GM18520 (cell line): ENCODE data around the gene F13B.
"Not testable (repeated sequence)": the region's sequence is repeated elsewhere in the genome, so short reads cannot be mapped to it uniquely, and the experiment has no call there.

ENCODE experiments used
- ATAC-seq: cut with Tn5 transposase; IDR thresholded peaks from one replicate; pipeline ENCODE4 v1.9.1; 2021; ENCODE audit not compliant: unreplicated experiment

The F13B gene

DNA sequence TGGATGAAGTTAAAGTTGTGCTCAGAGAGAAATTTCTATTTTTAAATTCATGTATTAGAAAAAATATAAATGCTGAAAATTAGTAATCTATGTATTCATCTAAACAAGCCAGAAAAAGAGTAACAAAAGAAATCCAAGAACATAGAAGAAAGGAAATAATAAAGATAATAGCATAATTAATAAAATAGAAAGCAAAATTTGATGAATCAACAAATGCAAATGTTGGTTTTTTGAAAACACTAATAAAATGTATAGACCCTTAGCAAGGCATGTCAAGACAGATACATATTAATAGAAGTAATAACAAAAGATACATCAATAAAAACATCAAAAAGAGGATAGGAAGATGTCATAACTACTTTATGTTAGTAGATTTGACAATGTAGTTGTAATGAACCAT is 18.0 kb downstream of the F13B start:
- ATAC-seq = no peak

DNA sequence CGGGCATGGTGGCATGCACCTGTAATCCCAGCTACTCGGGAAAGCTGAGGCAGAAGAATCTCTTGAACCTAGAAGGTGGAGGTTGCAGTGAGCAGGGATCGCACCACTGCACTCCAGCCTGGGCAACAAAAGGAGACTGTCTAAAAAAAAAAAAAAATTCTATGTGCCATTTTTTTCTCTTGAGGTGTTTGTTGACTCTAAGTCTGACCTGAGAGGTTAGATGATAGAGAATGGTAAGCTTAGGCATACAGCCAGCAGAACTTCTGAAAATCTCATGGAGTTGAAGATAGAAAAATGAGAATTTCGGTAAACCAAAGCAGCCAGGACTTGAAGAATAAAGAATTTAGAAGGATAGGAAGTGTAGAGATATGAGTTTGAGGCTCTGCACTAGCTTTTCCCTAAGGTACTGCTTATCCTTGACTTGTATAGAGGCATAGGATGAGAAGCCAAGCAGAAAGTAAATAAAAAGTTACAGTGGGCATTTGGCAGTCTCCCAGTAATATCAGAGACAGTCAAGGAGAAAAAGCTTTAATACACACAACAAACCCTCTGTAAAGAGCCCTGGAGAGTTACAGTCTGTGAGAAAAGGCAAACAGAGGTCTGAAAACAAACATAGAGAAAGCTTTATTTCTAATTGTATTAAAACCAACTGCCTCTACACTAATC is 24.3 kb downstream of the F13B start:
- ATAC-seq = no peak

DNA sequence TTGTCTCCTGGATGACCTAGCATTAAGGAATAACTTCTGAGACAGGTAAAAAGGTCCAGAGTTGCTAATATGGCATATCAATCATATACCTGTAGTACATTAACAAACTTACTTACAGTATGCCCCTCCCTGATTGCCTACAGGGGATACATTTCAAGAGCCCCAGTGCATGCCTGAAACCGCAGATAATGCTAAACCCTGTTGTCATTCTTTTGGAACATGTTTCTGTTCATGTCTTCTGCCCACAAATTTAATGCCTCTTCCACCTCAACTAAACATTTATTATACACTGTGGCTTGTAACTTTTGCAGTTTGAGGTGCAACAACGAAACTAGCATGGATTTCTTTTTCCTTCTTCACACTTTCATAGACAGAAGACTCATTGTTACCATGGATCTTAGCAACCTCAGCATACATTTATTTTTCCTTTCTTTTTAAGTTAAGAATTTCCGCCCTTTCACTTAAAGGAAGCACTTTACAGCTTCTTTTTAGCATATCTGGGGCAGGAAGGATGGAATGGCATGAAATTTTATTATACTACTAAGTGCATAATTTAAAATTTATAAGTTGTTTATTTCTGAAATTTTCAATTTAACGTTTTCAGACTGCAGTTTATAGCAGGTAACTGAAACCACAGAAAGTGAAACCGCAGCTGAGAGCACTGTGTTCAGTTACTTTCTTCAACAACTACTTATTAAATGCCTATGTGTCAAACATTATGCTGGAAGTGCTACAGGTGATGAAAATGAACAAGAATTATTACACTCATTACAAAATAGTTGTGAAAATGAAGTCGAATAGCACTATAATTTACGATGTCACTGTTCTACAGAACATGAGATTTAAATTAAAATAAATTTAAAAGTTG is 25.3 kb downstream of the F13B start:
- no peak for ATAC-seq

- ATAC-seq = no peak
Observed at GRCh38 chr1:197036861-197037260, 30.2 kb downstream of the F13B start.

DNA sequence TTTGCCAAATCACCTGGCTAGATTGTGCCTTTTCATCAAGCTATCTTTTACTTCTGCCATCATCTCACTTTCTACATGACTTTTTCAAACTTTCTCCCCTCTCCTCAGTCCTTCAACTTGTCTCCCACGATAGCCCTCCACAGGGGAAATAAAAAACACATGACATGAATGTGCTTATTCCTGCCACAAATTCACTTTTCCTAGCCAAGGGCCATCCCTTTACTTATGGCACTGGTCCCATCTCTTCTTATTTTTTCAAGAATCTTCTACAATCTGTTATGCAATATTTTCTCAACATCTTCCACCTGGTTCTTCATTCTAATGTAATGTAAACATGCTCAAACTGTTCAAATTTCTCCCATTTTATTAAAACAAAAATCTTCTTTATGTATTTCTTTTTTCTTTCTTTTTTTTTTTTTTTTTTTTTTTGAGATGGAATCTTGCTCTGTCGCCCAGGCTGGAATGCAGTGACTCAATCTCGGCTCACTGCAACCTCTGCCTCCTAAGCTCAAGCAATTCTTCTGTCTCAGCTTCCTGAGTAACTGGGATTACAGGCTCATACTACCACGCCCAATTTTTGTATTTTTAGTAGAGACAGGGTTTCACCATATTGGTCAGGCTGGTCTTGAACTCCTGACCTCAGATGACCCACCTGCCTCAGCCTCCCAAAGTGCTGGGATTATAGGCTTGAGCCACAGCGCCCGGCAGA is 32.3 kb downstream of the F13B start:
- not testable (repeated sequence) for ATAC-seq

GRCh38 chr1:197029749-197030148 is 37.3 kb downstream of the F13B start:
- no peak for ATAC-seq

GRCh38 chr1:197027359-197027758 is 39.7 kb downstream of the F13B start:
- no peak for ATAC-seq

DNA sequence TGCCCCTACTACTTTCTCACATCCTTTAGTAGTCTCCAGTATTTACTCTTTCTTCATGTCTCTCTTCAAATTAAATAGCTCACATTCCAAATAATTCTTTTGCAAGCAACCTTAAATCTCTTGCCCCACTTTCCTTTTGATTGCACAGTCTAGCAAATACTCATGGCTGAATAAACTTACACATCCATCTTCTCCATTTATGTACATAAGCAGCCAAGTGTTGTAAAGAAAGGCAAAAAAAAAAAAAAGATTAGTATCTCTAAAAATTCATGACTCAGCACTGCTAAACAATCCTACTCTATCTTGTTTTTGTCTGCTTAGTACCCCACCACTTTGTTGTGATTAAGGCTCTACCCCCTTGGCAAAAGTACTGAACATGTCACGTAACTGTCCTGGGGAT is 42.6 kb downstream of the F13B start:
- no peak for ATAC-seq

DNA sequence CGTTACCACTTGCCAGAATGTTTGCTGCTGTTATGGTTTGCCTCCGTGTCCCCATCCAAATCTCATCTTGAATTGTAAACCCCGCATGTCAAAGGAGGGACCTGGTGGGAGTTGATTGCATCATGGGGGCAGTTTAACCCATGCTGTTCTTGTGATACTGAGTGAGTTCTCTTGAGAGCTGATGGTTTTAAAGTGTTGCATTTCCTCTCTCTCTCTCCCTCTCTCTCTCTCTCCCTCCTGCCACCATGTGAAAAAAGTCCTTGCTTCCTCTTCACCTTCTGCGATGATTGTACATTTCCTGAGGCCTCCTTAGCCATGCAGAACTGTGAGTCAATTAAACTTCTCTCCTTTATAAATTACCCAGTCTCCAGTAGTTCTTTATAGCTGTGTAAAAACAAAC is 45.3 kb downstream of the F13B start:
- ATAC-seq = no peak

DNA sequence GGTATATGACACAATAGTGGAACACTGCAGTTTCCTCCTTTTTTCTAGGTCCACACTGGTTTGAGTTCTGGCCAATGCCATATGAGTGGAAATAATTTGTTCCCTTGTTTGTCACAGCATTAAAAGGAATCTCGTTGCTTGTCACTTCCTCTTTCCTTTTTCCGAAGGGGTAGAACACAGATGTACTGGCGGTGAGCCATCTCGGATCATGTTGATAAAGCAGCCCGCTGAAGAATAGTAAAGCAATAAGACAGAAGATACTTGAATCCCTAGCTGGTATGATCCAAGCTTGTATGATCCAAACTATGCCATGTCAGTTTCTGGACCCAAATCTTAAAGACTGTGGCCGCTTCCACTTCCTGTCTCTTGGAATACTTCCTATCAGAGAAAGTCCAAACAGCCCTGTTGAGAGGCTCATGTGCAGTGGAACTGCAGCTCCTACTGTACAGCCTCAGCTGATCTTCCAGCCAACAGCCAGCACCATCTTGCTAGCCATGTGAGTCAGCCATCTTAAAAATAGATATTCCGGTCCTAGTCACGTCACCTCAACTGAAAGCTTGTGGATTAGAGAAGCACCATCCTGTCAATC is 49.4 kb downstream of the F13B start:
- no peak for ATAC-seq

- ATAC-seq = no peak
Observed at GRCh38 chr1:197016751-197017150, 50.3 kb downstream of the F13B start.

GRCh38 chr1:197013234-197013633 is 53.8 kb downstream of the F13B start:
- ATAC-seq = no peak

DNA sequence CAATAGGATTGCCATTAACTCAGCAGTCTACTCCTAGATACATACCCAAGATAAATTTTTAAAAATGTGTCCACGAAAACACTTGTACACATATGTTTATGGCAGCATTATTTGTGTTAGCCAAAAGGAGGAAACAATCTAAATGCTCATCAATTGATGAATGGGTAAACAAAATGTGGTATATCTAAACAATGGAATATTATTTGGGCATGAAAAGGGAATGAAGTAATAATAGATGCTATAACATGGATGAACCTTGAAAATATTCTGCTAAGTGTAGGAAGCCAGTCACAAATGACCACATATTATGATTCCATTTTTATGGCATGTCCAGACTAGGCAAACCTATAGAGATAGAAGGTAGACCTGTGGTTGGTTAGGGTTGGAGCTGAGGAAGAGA is 55.4 kb downstream of the F13B start:
- ATAC-seq = no peak

DNA sequence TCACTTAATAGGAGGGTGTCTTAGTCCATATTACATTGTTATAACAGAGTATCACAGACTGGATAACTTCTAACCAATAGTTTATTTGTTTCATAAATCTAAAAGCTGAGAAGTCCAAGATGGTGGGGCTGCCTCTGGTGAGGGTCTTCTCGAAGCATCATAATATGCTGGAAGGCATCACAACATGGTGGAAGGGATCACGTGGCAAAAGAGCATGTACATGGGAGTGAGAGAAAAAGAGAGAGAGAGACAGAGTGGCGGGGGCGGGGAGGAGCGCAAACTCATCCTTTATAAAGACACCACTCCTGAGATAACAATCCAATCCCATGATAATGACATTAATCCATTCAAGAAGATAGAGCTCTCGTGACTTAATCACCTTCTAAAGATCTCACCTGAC is 58.2 kb downstream of the F13B start:
- no peak for ATAC-seq

DNA sequence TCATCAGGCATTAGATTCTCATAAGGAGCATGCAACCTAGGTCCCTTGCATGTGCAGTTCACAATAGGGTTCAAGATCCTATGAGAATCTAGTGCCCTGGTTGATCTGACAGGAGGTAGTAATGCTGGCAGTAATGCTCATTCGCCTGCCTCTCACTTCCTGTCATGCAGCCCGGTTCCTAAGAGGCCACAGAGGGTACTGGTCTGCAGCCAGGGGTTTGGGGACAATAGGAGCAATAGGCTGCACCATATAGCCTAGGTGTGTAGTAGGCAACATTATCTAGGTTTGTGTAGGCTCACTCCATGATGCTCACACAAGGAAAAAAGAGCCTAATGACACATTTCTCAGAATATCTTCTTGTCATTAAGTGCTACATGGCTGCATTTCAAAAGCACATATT is 63.9 kb downstream of the F13B start:
- ATAC-seq = no peak

DNA sequence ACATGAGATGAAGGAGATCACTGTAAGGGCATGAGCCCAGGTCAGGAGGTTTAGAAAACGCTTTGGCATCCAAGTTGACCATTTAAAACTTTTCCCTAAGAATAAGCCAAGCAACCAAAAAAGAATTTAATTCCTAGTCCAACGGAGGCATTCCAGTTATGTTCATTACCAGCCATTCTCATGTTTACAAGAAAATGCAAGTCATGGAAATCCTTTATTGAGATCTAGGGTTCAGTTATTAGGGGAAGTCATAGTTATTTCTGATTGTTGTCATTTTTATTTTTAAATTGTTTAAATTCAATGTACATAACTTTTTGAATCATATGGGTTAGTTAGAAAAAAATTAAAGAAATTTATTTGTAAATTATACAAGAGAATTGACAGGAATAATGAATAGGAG is 65.2 kb downstream of the F13B start:
- no peak for ATAC-seq

GRCh38 chr1:196997423-196997822 is 69.6 kb downstream of the F13B start:
- no peak for ATAC-seq

DNA sequence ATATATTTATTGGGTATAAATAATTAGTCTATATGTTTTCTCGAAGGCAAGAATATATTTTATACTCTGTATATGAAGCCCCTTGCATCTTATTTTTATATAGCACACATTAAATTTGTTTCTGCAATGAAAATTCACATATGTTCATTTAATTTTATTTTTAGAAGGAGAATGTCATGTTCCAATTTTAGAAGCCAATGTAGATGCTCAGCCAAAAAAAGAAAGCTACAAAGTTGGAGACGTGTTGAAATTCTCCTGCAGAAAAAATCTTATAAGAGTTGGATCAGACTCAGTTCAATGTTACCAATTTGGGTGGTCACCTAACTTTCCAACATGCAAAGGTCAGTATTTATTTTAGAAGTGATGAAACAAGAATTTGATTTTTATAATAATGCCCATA is 73.1 kb downstream of the F13B start:
- no peak for ATAC-seq

GRCh38 chr1:196991919-196992651 is 75.0 kb downstream of the F13B start:
- not testable (repeated sequence) for ATAC-seq
